Thyroid gland (tissue), 4 donors: Measurements from ENCODE around the gene FRG2.

Experiments used
- POLR2A ChIP-seq, 2 donors: fragments of 450-650 bp; IDR thresholded peaks; one replicate each; pipeline ENCODE4 v1.6.1; 2017; ENCODE audit warnings: antibody characterized with exemption in 2 of 2, mild to moderate bottlenecking in 2 of 2, moderate library complexity in 1 of 2
- TF ChIP-seq, protein P1 (sequence below), 6 experiments: fragments of 200-600 bp in 3 of 6; fragments of 450-650 bp in 3 of 6; sonication (generic) in 3 of 6; IDR thresholded peaks; one replicate each; pipeline ENCODE4 v1.5.1; 2016 to 2019; ENCODE audit warnings: antibody characterized with exemption in 6 of 6, mild to moderate bottlenecking in 2 of 6, inconsistent platforms in 1 of 6, moderate library complexity in 1 of 6

DNA sequence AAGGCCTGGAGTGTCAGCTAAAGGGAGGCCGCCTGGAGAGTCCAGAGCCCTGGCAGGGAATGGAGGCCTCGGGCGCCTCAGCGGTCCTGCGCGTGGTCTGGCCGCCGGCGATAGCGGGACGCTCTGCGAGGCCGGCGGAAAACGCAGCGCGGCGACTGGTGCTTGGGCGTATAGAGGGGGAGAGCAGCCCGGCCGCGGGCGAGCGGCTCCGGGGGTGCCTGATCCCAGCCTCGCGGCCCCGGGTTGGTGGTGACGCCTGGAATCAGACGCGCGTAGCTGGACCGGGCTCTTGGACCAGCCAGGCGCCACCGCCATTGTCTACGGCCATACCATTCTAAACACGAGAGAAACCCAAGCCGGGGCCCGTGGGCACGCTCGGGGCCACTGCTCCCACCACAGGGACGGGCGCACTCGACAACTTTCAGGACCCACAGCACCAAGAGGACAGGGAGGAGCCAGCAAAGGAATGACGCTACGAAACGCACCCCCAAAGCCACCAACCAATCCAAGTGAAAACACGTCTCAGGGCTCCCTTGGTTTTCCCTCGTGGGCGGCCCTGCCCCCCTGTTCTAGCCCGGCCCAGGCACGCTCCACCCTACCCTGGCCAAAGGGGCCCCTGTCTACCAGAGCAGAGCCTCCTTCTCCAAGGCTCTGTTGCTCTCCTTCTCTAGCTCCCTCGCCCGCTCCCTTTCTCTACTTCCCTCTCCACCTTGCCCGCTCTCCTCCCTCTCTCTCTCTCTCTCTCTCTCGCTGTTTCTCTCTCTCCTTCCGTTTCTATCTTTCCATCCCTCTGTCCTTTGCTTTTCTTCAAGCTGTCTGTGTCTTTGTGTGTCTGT lies 7.8 kb downstream of the FRG2 start:
- TF ChIP-seq, protein P1, sequence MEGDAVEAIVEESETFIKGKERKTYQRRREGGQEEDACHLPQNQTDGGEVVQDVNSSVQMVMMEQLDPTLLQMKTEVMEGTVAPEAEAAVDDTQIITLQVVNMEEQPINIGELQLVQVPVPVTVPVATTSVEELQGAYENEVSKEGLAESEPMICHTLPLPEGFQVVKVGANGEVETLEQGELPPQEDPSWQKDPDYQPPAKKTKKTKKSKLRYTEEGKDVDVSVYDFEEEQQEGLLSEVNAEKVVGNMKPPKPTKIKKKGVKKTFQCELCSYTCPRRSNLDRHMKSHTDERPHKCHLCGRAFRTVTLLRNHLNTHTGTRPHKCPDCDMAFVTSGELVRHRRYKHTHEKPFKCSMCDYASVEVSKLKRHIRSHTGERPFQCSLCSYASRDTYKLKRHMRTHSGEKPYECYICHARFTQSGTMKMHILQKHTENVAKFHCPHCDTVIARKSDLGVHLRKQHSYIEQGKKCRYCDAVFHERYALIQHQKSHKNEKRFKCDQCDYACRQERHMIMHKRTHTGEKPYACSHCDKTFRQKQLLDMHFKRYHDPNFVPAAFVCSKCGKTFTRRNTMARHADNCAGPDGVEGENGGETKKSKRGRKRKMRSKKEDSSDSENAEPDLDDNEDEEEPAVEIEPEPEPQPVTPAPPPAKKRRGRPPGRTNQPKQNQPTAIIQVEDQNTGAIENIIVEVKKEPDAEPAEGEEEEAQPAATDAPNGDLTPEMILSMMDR (IDR thresholded peaks at IDR 0.05) = no peak
- no peak for TF ChIP-seq POLR2A (IDR thresholded peaks at IDR 0.05)
